Thoracic aorta (tissue), 2 donors: ENCODE results near the gene FURIN. TPM values are rescaled to one million over a fixed set of nuclear protein-coding genes. Genes with fewer than 3 reads are reported as not detected.

Source experiments
- ATAC-seq: fragments of 150-250 bp; one replicate; pipeline ENCODE4 v1.8.0; 2017; ENCODE audit warnings: low read depth; ENCODE audit not compliant: insufficient number of reproducible peaks, low FRiP score
- DNase-seq: peaks from one replicate; pipeline ENCODE4 v3.0.0-alpha.2; 2020; ENCODE audit warnings: low spot score
- H3K27ac ChIP-seq, 2 donors: fragments of 200-600 bp; sonication (generic); 1 replicate in 1 of 2; 2 replicates in 1 of 2; pipeline ENCODE4 v1.5.1; 2016; ENCODE audit warnings: mild to moderate bottlenecking in 2 of 2, moderate library complexity in 2 of 2
- H3K27me3 ChIP-seq: fragments of 200-600 bp; sonication (generic); replicated peaks from 2 replicates; pipeline ENCODE4 v1.6.0; 2016; ENCODE audit warnings: mild to moderate bottlenecking; ENCODE audit not compliant: insufficient read depth
- H3K36me3 ChIP-seq: fragments of 200-600 bp; sonication (generic); one replicate; pipeline ENCODE4 v1.5.1; 2016
- H3K4me1 ChIP-seq, 2 donors: fragments of 200-600 bp; sonication (generic); 1 replicate in 1 of 2; 2 replicates in 1 of 2; pipeline versions ENCODE4 v1.5.1 to v1.6.0; 2016; ENCODE audit warnings: low read depth in 2 of 2, mild to moderate bottlenecking in 1 of 2; ENCODE audit not compliant: control insufficient read depth in 1 of 2
- H3K4me3 ChIP-seq: fragments of 200-600 bp; sonication (generic); 2 replicates; pipeline ENCODE4 v1.5.1; 2016; ENCODE audit warnings: mild to moderate bottlenecking
- H3K9me3 ChIP-seq: fragments of 200-600 bp; sonication (generic); 2 replicates; pipeline ENCODE4 v1.5.1; 2016
- total RNA-seq, 2 donors: library from RNA; depleted of rRNA; stranded (reverse); fragments of >200 nt; gene quantifications; one replicate each; pipeline versions ENCODE4 v1.1.0 to v1.2.3, GENCODE V29; 2016
- TF ChIP-seq, protein P1 (sequence below): fragments of 200-600 bp; sonication (generic); IDR thresholded peaks from one replicate; pipeline ENCODE4 v1.5.1; 2019; ENCODE audit warnings: antibody characterized with exemption

The FURIN gene
- total RNA-seq, 2 donors from 2014 or later = 78.4 to 89.7 TPM

GRCh38 chr15:90838544-90838943 lies 29.8 kb upstream of the FURIN start:
- Histone ChIP-seq H3K4me3 (no peak overlapping the region), H3K9me3 (no peaks in the 10 kb centered on the region), H3K4me1 (no peaks in the 10 kb centered on the region), H3K27ac (no peak overlapping the region), H3K36me3 (no peaks in the 10 kb centered on the region), H3K27me3 (no peaks in the 10 kb centered on the region)
- TF ChIP-seq, protein P1, sequence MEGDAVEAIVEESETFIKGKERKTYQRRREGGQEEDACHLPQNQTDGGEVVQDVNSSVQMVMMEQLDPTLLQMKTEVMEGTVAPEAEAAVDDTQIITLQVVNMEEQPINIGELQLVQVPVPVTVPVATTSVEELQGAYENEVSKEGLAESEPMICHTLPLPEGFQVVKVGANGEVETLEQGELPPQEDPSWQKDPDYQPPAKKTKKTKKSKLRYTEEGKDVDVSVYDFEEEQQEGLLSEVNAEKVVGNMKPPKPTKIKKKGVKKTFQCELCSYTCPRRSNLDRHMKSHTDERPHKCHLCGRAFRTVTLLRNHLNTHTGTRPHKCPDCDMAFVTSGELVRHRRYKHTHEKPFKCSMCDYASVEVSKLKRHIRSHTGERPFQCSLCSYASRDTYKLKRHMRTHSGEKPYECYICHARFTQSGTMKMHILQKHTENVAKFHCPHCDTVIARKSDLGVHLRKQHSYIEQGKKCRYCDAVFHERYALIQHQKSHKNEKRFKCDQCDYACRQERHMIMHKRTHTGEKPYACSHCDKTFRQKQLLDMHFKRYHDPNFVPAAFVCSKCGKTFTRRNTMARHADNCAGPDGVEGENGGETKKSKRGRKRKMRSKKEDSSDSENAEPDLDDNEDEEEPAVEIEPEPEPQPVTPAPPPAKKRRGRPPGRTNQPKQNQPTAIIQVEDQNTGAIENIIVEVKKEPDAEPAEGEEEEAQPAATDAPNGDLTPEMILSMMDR = no peak
- no peak for ATAC-seq
- DNase-seq = no peak

DNA sequence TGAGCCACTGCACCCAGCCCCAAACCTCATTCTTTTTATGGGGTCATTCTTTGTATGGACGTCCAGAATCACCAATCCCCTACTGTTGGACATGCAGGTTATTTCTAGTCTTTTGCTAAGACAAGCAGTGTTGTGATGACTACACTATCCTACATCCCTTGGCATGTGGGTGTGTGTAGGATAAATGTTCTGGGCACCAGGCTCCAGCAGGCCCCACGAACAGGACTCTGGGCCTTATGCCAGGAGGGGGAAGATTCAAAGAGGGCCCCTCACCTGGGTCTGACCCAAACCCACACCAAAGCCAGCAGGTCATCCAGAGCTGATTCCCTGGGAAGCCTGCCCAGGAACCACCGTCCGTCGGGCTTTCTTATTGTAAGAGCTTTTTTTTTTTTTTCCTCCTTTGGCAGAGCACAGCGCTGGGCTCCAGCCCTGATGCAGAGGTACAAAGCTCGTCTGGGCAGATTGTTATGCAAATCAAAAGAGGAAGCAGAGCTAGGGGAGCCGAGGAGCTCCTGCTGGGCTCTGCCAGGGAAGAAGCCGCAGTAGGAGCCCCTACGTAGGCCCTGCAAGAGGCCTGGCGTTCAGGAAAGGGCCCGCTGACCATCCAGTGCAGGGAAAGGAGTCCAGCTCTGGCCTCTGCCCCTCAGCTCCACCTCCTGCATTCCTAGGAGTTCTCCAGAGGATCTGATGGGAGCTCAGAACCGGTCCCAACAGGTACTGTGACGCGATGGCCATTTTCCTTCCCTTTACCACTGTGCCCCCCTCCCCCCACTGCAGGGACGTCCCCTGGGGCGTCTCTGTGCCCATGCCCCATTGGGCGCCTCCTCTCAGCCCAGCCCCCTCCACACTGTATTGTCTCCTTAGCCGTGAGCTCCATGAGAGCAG lies 29.0 kb upstream of the FURIN start:
- TF ChIP-seq, protein P1 = no peak
- no peak overlapping the region for H3K27ac ChIP-seq
- no peaks in the 10 kb centered on the region for H3K9me3 ChIP-seq
- no peaks in the 10 kb centered on the region for H3K36me3 ChIP-seq
- DNase-seq (no peak), ATAC-seq (no peak)
- H3K4me3 ChIP-seq = peak overlapping the region; percentile 27
- no peaks in the 10 kb centered on the region for H3K27me3 ChIP-seq
- no peaks in the 10 kb centered on the region for H3K4me1 ChIP-seq

DNA sequence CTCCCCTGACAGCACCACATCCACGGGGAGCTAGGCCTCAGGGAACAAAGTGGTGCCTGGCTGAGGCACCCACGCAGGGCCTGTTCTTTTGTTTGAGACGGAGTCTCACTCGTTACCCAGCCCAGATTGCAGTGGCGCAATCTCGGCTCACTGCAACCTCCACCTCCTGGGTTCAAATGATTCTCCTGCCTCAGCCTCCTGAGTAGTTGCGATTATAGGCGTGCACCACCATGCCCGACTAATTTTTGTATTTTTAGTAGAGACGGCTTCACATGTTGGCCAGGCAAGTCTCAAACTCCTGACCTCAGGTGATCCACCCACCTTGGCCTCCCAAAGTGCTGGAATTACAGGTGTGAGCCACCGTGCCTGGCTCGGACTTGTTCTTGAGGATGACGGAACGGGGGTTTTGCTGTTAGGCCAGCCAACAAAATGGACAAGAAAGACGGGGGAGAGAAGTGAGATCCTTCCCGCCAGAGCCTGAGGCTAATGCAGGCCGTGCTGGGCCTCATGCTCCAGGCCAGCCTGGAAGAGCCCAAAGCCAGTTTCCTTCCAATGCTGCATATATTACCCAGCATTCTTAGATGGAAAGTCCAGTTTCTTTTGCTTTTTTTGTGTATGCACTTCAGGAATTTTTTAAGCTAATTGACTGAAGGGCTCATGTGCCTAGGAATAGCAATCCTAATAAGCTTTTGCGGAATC lies 28.1 kb upstream of the FURIN start:
- Histone ChIP-seq H3K36me3 (no peaks in the 10 kb centered on the region), H3K27ac (no peak overlapping the region), H3K4me3 (peak overlapping the region; percentile 27), H3K9me3 (no peaks in the 10 kb centered on the region), H3K4me1 (no peaks in the 10 kb centered on the region), H3K27me3 (no peaks in the 10 kb centered on the region)
- no peak for DNase-seq
- TF ChIP-seq, protein P1 = no peak
- no peak for ATAC-seq

GRCh38 chr15:90840954-90841353 lies 27.4 kb upstream of the FURIN start:
- no peaks in the 10 kb centered on the region for H3K4me1 ChIP-seq
- no peak overlapping the region for H3K27ac ChIP-seq
- DNase-seq = no peak
- TF ChIP-seq, protein P1 = no peak
- no peaks in the 10 kb centered on the region for H3K27me3 ChIP-seq
- H3K9me3 ChIP-seq = no peaks in the 10 kb centered on the region
- no peaks in the 10 kb centered on the region for H3K36me3 ChIP-seq
- H3K4me3 ChIP-seq = no peak overlapping the region
- no peak for ATAC-seq

DNA sequence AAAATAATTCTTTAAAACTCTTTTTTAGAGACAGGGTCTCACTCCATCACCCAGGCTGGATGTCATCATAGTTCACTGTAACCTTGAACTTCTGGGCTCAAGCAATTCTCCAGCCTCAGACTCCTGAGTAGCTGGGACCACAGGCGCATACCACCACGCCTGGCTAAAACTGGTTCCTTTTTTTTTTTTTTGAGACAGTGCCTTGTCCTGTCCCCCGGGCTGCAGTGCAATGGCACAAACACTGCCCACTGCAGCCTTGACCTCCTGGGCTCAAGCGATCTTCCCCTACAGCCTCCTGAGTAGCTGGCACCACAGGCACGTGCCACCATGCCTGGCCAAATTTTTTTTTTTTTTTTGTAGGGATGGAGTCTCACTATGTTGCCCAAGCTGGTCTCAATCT lies 23.7 kb upstream of the FURIN start:
- no peak overlapping the region for H3K27ac ChIP-seq
- H3K4me1 ChIP-seq = no peaks in the 10 kb centered on the region
- TF ChIP-seq, protein P1 = no peak
- no peaks in the 10 kb centered on the region for H3K27me3 ChIP-seq
- no peak for ATAC-seq
- H3K9me3 ChIP-seq = no peaks in the 10 kb centered on the region
- no peak overlapping the region for H3K4me3 ChIP-seq
- no peaks in the 10 kb centered on the region for H3K36me3 ChIP-seq
- DNase-seq = no peak
